Measurements from ENCODE around the gene MAFB.

DNA sequence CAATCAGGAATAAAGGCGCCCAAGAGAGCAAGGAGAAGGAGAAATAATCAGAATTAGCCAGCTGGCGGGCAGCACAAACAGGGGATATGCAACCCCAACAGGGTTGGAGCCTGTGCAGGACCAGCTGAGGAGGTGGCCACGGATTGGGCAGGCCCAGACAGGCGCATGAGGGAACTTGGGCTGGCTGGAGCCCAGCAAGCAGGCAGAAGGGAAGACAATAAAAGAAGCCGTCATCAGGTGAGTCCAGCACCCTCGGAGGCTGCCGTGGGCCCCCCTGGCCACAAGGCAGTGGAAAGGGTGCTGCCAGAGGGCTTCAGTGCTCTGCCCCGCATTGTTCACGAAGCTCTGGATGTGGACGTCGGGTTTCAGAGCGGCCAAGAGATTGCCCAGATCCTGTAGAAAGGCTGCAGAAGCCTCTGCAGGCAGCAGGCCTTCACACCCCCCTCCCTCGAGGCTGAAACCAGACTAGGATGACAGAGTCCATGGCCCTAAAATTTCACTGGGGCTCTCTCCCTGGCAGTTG, 28.4 kb upstream of the MAFB start:
- TF ChIP-seq CTCF (IDR thresholded peaks at IDR 0.05) (no peak), POLR2A (IDR thresholded peaks at IDR 0.05) (no peak)
